ENCODE measurements around the gene TMPRSS12.

- TF ChIP-seq CTCF (IDR thresholded peaks at IDR 0.05; ENCODE audit: low read depth, low read length, poor library complexity, severe bottlenecking) (no peak), EZH2phosphoT487 (IDR thresholded peaks at IDR 0.05; ENCODE audit: borderline replicate concordance, low read length) (no peak)
Measured at GRCh38 chr12:50922820-50923219, 80.1 kb downstream of the TMPRSS12 start.

Measured in DOHH2 (cell line).